MCF 10A (cell line): Measurements from ENCODE around the gene LPP. TPM values are rescaled to one million over a fixed set of nuclear protein-coding genes. Genes with fewer than 3 reads are reported as not detected.

ENCODE experiments used
- BruUV-seq: library from RNA; stranded (reverse); fragments of 400-500 nt; replicated peaks from 2 replicates; lab custom pipeline; 2021; lab: Mats Ljungman, UMichigan
- CTCF ChIA-PET: fragments of 300-600 bp; sonication (Branson Sonifier 250); formaldehyde crosslinking; extraction: SDS; loops from one replicate; lab custom pipeline; 2021; ENCODE audit warnings: antibody characterized with exemption, inconsistent platforms; lab: Yijun Ruan, JAX
- POLR2A ChIA-PET: fragments of 300-600, 350-650 bp; sonication (Branson Sonifier 250); formaldehyde crosslinking; extraction: SDS; loops from one replicate; lab custom pipeline; 2020; ENCODE audit warnings: antibody characterized with exemption, inconsistent platforms; lab: Yijun Ruan, JAX
- DNase-seq: peaks from one replicate; pipeline ENCODE4 v3.0.0-alpha.2; 2018; ENCODE audit not compliant: unreplicated experiment
- H3K27ac Mint-ChIP-seq: one replicate; pipeline ENCODE4 v1.8.0; 2022; ENCODE audit warnings: mild to moderate bottlenecking, low read depth, mixed read lengths; ENCODE audit not compliant: unreplicated experiment
- H3K27me3 Mint-ChIP-seq: one replicate; pipeline ENCODE4 v1.8.0; 2022; ENCODE audit warnings: mixed read lengths; ENCODE audit not compliant: insufficient read depth, unreplicated experiment
- H3K36me3 Mint-ChIP-seq: one replicate; pipeline ENCODE4 v1.8.0; 2022; ENCODE audit warnings: mild to moderate bottlenecking, moderate library complexity, mixed read lengths; ENCODE audit not compliant: insufficient read depth, unreplicated experiment
- H3K4me1 Mint-ChIP-seq: one replicate; pipeline ENCODE4 v1.8.0; 2022; ENCODE audit warnings: mixed read lengths; ENCODE audit not compliant: insufficient read depth, unreplicated experiment
- H3K4me3 Mint-ChIP-seq: one replicate; pipeline ENCODE4 v1.8.0; 2022; ENCODE audit warnings: mild to moderate bottlenecking, moderate library complexity, mixed read lengths; ENCODE audit not compliant: unreplicated experiment
- H3K9me3 Mint-ChIP-seq: one replicate; pipeline ENCODE4 v1.8.0; 2022; ENCODE audit warnings: mixed read lengths; ENCODE audit not compliant: unreplicated experiment
- CTCF ChIP-seq: fragments of 200-600 bp; IDR thresholded peaks from one replicate; pipeline ENCODE4 v1.8.0; 2022; ENCODE audit warnings: antibody characterized with exemption, mild to moderate bottlenecking; ENCODE audit not compliant: unreplicated experiment
- intact Hi-C: fragments of 100-400 bp; cut with micrococcal nuclease; formaldehyde crosslinking; loops from 2 replicates; pipeline ENCODE4 v1.14.1; 2022
- total RNA-seq: library from RNA; stranded (reverse); gene quantifications from 2 replicates; pipeline ENCODE4 v1.2.3, GENCODE V29; 2022

Gene LPP
- total RNA-seq, 1 experiment from 2014 or later: 117 TPM

- no peak overlapping the region for H3K27ac Mint-ChIP-seq
- CTCF ChIA-PET: interaction anchor here (0.6 to 0.8 kb wide), 3 partner anchors 95 to 979 kb away, joined by 3 to 5 read pairs (median 3); no protein-coding TSS in a partner anchor
Measured at GRCh38 chr3:188691004-188691403, 537.0 kb downstream of the LPP start.

GRCh38 chr3:188691665-188692064, 537.7 kb downstream of the LPP start:
- Mint-ChIP-seq H3K27me3 (no peaks in the 10 kb centered on the region), H3K27ac (no peak overlapping the region), H3K36me3 (peaks cover 5% of the 10 kb centered on the region), H3K4me3 (no peak overlapping the region), H3K4me1 (peaks cover 31% of the 10 kb centered on the region), H3K9me3 (no peaks in the 10 kb centered on the region)
- intact Hi-C loops: no loop called here
- no peak for TF ChIP-seq CTCF
- no TSS peak for BruUV-seq
- CTCF ChIA-PET: interaction anchor here (0.6 to 0.8 kb wide), 2 partner anchors 96 to 165 kb away, joined by 3 to 5 read pairs; no protein-coding TSS in a partner anchor
- POLR2A ChIA-PET: interaction anchor here (0.6 to 1.5 kb wide), 6 partner anchors 15 to 182 kb away, joined by 3 to 4 read pairs (median 3); no protein-coding TSS in a partner anchor
- no peak for DNase-seq

More at GRCh38 chr3:188691004-188691403, 537.0 kb downstream of the LPP start:
- Mint-ChIP-seq H3K4me1 (peaks cover 31% of the 10 kb centered on the region), H3K36me3 (peaks cover 5% of the 10 kb centered on the region), H3K4me3 (no peak overlapping the region), H3K9me3 (no peaks in the 10 kb centered on the region), H3K27me3 (no peaks in the 10 kb centered on the region)
- no TSS peak for BruUV-seq
- intact Hi-C loops: no loop called here
- POLR2A ChIA-PET: interaction anchor here (0.6 to 1.6 kb wide), 7 partner anchors 15 to 948 kb away, joined by 3 to 5 read pairs (median 3); no protein-coding TSS in a partner anchor
- TF ChIP-seq CTCF: no peak
- no peak for DNase-seq

- Mint-ChIP-seq H3K4me3 (no peak overlapping the region), H3K9me3 (no peaks in the 10 kb centered on the region), H3K4me1 (peaks cover 26% of the 10 kb centered on the region), H3K27ac (no peak overlapping the region), H3K36me3 (peaks cover 5% of the 10 kb centered on the region), H3K27me3 (no peaks in the 10 kb centered on the region)
- CTCF ChIA-PET: no interaction called here
- TF ChIP-seq CTCF: no peak
- POLR2A ChIA-PET: interaction anchor here (1.2 to 1.5 kb wide), 2 partner anchors 14 to 19 kb away, joined by 4 read pairs; no protein-coding TSS in a partner anchor
- intact Hi-C loops: no loop called here
- no TSS peak for BruUV-seq
- DNase-seq: no peak
Measured at GRCh38 chr3:188692700-188693099, 538.7 kb downstream of the LPP start.

GRCh38 chr3:188693435-188693834, 539.5 kb downstream of the LPP start:
- ChIA-PET POLR2A (no interaction called here), CTCF (interaction anchor here (0.7 kb wide), 1 partner anchor 953 kb away, joined by 3 read pairs; no protein-coding TSS in a partner anchor)
- intact Hi-C loops: no loop called here
- no peak for TF ChIP-seq CTCF
- Mint-ChIP-seq H3K36me3 (peaks cover 5% of the 10 kb centered on the region), H3K4me1 (peaks cover 23% of the 10 kb centered on the region), H3K27ac (no peak overlapping the region), H3K27me3 (no peaks in the 10 kb centered on the region), H3K9me3 (no peaks in the 10 kb centered on the region), H3K4me3 (no peak overlapping the region)
- DNase-seq: no peak
- no TSS peak for BruUV-seq
